Uterus (tissue), 2 donors: ENCODE data around the gene ST7.

Experiments
- CTCF ChIP-seq, 4 experiments: fragments of 200-600 bp in 2 of 4; fragments of 450-650 bp in 2 of 4; sonication (generic) in 2 of 4; IDR thresholded peaks; one replicate each; pipeline ENCODE4 v1.5.1; 2016 to 2019; ENCODE audit warnings: antibody characterized with exemption in 4 of 4, mild to moderate bottlenecking in 2 of 4, moderate library complexity in 1 of 4
- POLR2A ChIP-seq, 2 donors: fragments of 450-650 bp; IDR thresholded peaks; one replicate each; pipeline ENCODE4 v1.6.1; 2016; ENCODE audit warnings: antibody characterized with exemption in 2 of 2, mild to moderate bottlenecking in 1 of 2, moderate library complexity in 1 of 2

GRCh38 chr7:116969371-116969902 lies 16.1 kb downstream of the ST7 start:
- TF ChIP-seq CTCF (IDR thresholded peaks at IDR 0.05) (no peak), POLR2A (IDR thresholded peaks at IDR 0.05) (no peak)
